GM12873 (cell line): ENCODE measurements around the gene SRGAP1.

Experiments
- TF ChIP-seq, protein P1 (sequence below): IDR thresholded peaks from 2 replicates; pipeline ENCODE4 v1.5.1; 2012; ENCODE audit warnings: low read depth, mild to moderate bottlenecking, moderate library complexity, low read length, control low read depth; ENCODE audit not compliant: insufficient read depth; ENCODE audit errors: missing control alignments

SRGAP1 gene

DNA sequence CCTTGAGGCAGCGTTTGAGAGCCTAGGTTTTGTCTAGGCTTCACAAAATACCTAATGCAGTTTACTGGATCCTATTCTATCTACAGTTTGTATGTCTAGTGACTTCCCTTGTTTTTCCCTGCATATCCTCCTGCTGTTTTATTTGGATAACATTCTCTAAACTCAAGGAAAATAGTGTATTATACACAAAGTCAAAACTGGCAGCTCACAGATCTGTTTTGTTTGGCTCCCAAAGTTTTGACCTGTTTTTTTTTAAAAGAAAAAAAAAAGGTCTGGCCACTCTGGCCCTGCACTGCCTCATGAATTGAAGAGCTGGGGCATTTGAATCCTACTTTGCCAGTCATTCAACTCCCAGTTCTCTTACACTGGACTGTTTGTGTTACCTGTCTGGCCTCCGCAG lies 222.3 kb downstream of the SRGAP1 start:
- TF ChIP-seq, protein P1, sequence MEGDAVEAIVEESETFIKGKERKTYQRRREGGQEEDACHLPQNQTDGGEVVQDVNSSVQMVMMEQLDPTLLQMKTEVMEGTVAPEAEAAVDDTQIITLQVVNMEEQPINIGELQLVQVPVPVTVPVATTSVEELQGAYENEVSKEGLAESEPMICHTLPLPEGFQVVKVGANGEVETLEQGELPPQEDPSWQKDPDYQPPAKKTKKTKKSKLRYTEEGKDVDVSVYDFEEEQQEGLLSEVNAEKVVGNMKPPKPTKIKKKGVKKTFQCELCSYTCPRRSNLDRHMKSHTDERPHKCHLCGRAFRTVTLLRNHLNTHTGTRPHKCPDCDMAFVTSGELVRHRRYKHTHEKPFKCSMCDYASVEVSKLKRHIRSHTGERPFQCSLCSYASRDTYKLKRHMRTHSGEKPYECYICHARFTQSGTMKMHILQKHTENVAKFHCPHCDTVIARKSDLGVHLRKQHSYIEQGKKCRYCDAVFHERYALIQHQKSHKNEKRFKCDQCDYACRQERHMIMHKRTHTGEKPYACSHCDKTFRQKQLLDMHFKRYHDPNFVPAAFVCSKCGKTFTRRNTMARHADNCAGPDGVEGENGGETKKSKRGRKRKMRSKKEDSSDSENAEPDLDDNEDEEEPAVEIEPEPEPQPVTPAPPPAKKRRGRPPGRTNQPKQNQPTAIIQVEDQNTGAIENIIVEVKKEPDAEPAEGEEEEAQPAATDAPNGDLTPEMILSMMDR = no peak

DNA sequence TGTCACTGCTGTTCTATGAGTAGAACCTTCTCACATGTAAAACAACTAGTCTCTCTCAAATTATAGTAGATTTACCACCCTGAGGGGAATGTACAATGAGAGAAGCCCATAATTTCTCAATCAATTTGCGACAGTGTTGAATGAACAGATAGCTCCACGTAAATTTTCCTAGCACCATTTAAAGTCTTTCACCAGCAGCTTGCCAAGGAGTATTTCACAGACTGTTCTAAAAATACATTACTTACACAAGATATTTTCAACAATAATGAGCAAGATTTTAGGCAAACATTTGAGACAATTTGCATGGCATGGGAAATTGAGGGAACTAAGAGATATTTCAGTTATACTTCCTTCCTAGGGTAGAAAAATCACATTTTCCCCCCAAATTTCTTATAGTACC lies 226.0 kb downstream of the SRGAP1 start:
- TF ChIP-seq, protein P1 = no peak

DNA sequence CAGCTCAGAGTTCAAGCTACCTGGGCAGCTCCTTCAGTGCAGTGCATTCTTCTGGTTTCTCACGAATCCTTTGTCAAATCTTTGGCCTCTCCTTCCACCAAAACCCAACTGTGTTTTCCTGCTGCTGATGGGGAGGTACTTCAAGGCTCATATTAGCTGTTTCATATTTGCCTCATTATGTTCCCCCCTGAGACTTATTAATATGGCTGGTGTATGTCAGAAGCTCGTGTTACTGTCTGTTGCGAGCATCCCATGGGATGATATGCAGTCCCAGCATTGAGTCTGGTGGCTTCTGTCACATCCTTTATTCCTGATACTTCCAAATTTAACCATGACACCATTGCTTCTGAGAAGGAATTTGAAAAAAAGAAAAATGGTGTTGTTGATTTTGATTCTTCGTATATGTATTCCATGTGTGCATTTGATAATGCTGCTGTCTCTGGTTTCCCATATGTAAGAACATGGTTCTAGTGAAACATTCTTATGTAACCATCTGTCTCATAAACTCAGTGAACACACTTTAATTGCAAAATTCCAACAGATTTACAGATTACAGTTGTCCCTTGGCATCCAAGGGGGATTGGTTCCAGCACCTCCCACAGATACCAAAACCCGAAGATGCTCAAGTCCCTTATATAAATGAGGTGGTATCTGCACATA lies 228.5 kb downstream of the SRGAP1 start:
- TF ChIP-seq, protein P1 = no peak

DNA sequence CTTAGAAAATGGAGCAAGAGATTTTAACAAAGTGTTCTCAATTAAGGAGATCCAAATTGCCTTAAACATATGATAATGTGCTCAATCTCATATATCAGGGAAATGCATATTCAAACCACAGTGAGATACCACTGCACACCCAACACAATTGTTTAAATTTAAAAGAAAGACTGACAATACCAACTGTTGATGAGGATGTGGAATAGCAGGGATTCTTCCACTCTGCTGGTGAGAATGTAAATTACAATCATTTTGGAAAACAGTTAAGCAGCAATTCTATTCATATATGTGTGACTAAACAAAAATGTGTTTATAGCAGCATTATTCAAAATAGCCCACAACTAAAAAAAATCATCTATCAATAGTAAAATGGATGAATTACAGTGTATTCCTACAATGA lies 233.4 kb downstream of the SRGAP1 start:
- TF ChIP-seq, protein P1 = peak; percentile 20

DNA sequence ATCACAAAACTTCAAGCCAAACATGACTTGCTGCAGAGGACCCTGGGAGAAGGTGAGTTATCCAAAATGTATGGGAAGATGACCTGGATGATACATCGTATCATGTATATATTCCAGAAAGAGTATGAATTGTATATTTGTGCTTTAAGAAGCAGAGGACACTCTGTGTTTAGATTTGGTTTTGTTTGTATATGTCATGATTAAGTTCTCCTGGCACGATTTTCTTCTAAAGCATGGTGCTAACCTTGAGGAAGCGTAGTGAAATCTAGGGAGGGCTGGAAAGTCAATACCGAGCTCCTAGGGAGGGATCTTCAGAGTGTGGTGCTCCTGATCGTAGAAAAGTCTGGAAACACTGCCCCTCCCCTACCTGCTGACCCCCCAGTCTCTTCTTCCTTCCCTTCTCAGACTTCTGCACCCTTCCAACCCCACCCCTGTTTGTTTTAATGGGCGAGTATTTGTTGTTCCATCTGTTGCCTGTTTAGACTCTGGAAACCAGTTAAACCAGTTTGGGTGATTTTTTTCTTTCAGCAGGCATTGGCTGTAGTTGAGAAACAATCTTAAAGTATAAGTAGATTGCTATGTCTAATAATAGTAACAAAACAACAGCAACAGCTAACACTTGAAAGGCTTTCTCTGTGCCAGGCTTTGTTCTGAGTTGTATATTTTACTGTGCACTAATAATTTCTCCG lies 236.0 kb downstream of the SRGAP1 start:
- TF ChIP-seq, protein P1 = no peak

DNA sequence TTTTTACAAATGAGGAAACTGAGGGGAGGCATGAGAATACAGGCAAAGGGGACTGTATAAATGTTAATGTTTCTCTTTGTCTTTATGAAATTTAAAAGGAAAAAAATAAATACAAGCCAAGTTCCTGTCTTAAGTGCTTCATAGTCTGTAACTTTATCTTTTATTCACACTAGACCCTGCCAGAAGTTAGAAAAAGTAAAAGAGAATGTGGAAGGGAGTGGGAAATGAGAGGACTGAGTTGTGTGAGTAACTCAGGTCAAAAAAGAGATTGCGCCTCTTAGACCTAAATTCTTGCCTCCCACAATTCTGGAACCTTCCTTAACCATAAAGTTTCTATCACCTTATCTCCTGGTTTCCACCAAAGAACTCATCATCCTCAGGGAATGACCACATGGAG lies 236.5 kb downstream of the SRGAP1 start:
- TF ChIP-seq, protein P1 = no peak

DNA sequence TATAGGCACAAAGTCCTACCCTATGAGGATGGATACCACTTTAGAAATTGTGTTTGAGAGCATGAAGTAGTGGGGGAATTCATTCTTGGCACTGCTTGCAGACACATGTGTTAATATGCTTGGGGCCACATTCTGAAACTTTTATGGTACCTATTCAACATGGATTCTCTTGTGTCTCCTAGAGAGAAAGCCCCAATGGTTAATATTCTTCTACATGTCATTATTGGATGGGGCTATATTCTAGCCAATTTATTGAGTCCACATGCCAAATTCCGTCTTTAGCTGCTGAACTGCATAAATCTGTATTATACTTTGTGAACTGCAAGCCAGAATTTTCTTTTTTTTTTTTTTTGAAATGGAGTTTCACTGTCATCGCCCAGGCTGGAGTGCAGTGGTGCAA lies 237.6 kb downstream of the SRGAP1 start:
- TF ChIP-seq, protein P1 = no peak
